Activated CD8-positive, alpha-beta memory T cell treated with anti-CD3 and anti-CD28 coated beads, Interleukin-2, amount 10 ng/mL, durations not matched to agents 7 days and 5 days (primary cell): ENCODE results near the gene KCNE4. TPM values are rescaled to one million over a fixed set of nuclear protein-coding genes. Genes with fewer than 3 reads are reported as not detected.
"Not testable (repeated sequence)": the region's sequence is repeated elsewhere in the genome, so short reads cannot be mapped to it uniquely, and the experiment has no call there.

Experiments used
- ATAC-seq: fragments of 150-1000 bp; cut with Tn5 transposase; one replicate; pipeline ENCODE4 v1.10.0; 2021; ENCODE audit warnings: moderate library complexity
- CTCF ChIA-PET: fragments of 350-600 bp; sonication (Branson Sonifier 250); formaldehyde crosslinking; loops from one replicate; lab custom pipeline; 2021; ENCODE audit warnings: antibody characterized with exemption; lab: Charles Lee
- DNase-seq: peaks from one replicate; pipeline ENCODE4 v3.0.0-alpha.2; 2020
- H3K27ac Mint-ChIP-seq: one replicate; pipeline ENCODE4 v1.8.0; 2021; ENCODE audit warnings: mild to moderate bottlenecking, mixed read lengths
- H3K27me3 Mint-ChIP-seq: one replicate; pipeline ENCODE4 v1.8.0; 2021; ENCODE audit warnings: mixed read lengths
- H3K36me3 Mint-ChIP-seq: one replicate; pipeline ENCODE4 v1.8.0; 2021; ENCODE audit warnings: mild to moderate bottlenecking, mixed read lengths
- H3K4me1 Mint-ChIP-seq: one replicate; pipeline ENCODE4 v1.8.0; 2021; ENCODE audit warnings: mixed read lengths
- H3K4me3 Mint-ChIP-seq: one replicate; pipeline ENCODE4 v1.8.0; 2021; ENCODE audit warnings: mild to moderate bottlenecking, moderate library complexity, mixed read lengths
- H3K9me3 Mint-ChIP-seq: one replicate; pipeline ENCODE4 v1.8.0; 2022; ENCODE audit warnings: low read depth, mixed read lengths
- total RNA-seq, 2 experiments: library from RNA; stranded (reverse); gene quantifications; one replicate each; pipeline ENCODE4 v1.2.3, GENCODE V29; 2021

The KCNE4 gene
- total RNA-seq, 2 experiments from 2014 or later: not detected

DNA sequence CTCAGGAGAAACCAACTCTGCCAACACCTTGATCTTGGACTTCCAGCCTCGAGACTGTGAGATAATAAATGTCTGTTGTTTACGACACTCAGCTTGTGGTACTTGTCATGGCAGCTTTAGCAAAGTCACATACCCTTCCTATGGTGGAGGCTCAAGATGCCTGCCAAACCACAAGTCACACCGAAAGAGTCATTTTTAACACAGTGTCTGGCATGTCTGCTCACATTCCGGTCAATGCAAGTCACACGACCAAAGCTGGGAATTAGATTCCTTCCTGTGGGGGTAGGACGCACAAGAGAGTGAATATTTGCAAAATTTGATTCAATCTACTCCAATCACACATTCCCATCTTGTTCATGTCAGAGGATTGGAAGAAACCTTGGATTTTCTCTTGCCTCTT is 24.6 kb downstream of the KCNE4 start:
- ATAC-seq (no peak), DNase-seq (no peak)
- Mint-ChIP-seq H3K27ac (no peak overlapping the region), H3K4me3 (no peak overlapping the region), H3K9me3 (no peaks in the 10 kb centered on the region), H3K36me3 (no peaks in the 10 kb centered on the region), H3K4me1 (peaks cover 3% of the 10 kb centered on the region), H3K27me3 (no peaks in the 10 kb centered on the region)
- CTCF ChIA-PET: no interaction called here

GRCh38 chr2:223078482-223078881 is 26.5 kb downstream of the KCNE4 start:
- Mint-ChIP-seq H3K27me3 (no peaks in the 10 kb centered on the region), H3K27ac (no peak overlapping the region), H3K4me3 (no peak overlapping the region), H3K9me3 (no peaks in the 10 kb centered on the region), H3K4me1 (peaks cover 3% of the 10 kb centered on the region), H3K36me3 (no peaks in the 10 kb centered on the region)
- CTCF ChIA-PET: no interaction called here
- no peak for ATAC-seq
- DNase-seq: no peak

DNA sequence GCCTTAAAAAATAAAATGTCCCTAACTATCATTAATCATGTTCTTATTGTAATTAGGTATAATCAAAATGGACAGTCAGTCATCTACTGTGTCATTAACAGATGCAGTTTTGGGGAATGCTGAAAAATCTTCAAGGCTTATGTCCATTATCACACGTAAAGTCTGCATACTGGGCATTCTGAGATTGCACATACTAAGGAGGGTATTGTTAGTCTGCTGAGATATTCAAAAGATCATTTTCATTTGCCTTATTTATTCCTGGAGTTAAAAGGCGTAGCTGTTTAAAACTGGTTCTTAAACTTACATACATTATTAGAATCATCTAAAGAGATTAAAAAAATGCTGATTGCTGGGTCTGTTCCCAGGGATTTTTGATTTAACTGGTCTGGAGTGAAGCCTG is 27.4 kb downstream of the KCNE4 start:
- H3K4me3 Mint-ChIP-seq: no peak overlapping the region
- no peak overlapping the region for H3K27ac Mint-ChIP-seq
- H3K9me3 Mint-ChIP-seq: no peaks in the 10 kb centered on the region
- H3K36me3 Mint-ChIP-seq: no peaks in the 10 kb centered on the region
- peaks cover 3% of the 10 kb centered on the region for H3K4me1 Mint-ChIP-seq
- H3K27me3 Mint-ChIP-seq: no peaks in the 10 kb centered on the region
- CTCF ChIA-PET: no interaction called here
- ATAC-seq (no peak), DNase-seq (no peak)

DNA sequence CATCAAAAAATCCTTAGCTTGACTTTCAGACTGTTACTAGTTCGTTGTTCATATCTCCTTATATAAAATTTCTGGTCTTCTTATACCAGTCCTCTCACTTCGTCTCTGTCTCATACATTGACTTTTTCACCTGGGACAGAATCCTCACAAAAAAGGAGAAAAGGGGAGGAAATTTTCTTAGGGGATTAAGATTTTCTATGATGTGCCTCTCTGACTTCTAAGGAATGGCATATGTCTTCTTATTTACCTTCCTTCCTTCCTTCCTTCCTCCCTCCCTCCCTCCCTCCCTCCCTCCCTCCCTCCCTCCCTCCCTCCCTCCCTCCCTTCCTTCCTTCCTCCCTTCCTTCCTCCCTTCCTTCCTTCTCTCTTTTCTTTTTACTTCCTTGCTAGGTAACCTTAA is 27.9 kb downstream of the KCNE4 start:
- CTCF ChIA-PET: no interaction called here
- Mint-ChIP-seq H3K36me3 (no peaks in the 10 kb centered on the region), H3K4me1 (peaks cover 3% of the 10 kb centered on the region), H3K27ac (no peak overlapping the region), H3K27me3 (no peaks in the 10 kb centered on the region), H3K4me3 (no peak overlapping the region), H3K9me3 (no peaks in the 10 kb centered on the region)
- ATAC-seq (no peak), DNase-seq (no peak)

GRCh38 chr2:223080790-223081360 is 28.9 kb downstream of the KCNE4 start:
- H3K27ac Mint-ChIP-seq, ATAC-seq, H3K4me1 Mint-ChIP-seq, H3K27me3 Mint-ChIP-seq, H3K4me3 Mint-ChIP-seq, H3K36me3 Mint-ChIP-seq, CTCF ChIA-PET, H3K9me3 Mint-ChIP-seq, DNase-seq: not testable (repeated sequence)

- CTCF ChIA-PET: no interaction called here
- Mint-ChIP-seq H3K27me3 (no peaks in the 10 kb centered on the region), H3K27ac (no peak overlapping the region), H3K4me3 (no peak overlapping the region), H3K36me3 (no peaks in the 10 kb centered on the region), H3K4me1 (no peaks in the 10 kb centered on the region), H3K9me3 (no peaks in the 10 kb centered on the region)
- DNase-seq (no peak), ATAC-seq (no peak)
These were observed 29.8 kb downstream of the KCNE4 start for GRCh38 chr2:223081789-223082188.

DNA sequence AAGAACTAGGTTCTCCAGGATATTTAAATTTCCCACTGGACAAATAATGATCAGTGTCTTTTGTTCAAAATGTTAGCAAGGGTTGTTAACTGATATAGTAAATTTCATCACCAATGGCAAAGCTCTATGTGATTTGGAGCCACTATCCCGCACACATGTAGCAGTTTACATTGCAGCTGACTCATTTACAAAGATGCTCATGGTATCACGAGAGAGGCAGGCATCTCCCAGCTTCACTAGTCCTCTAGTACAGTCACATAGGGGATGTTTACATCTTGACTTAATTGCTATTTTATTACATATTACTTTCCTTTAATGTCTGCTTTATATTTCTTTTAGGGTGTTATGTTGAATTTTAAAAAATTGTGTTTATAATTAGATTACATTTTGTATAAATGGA is 30.7 kb downstream of the KCNE4 start:
- no peaks in the 10 kb centered on the region for H3K4me1 Mint-ChIP-seq
- no peak overlapping the region for H3K27ac Mint-ChIP-seq
- no peaks in the 10 kb centered on the region for H3K27me3 Mint-ChIP-seq
- CTCF ChIA-PET: no interaction called here
- no peak for DNase-seq
- H3K9me3 Mint-ChIP-seq: no peaks in the 10 kb centered on the region
- ATAC-seq: no peak
- no peak overlapping the region for H3K4me3 Mint-ChIP-seq
- H3K36me3 Mint-ChIP-seq: no peaks in the 10 kb centered on the region

DNA sequence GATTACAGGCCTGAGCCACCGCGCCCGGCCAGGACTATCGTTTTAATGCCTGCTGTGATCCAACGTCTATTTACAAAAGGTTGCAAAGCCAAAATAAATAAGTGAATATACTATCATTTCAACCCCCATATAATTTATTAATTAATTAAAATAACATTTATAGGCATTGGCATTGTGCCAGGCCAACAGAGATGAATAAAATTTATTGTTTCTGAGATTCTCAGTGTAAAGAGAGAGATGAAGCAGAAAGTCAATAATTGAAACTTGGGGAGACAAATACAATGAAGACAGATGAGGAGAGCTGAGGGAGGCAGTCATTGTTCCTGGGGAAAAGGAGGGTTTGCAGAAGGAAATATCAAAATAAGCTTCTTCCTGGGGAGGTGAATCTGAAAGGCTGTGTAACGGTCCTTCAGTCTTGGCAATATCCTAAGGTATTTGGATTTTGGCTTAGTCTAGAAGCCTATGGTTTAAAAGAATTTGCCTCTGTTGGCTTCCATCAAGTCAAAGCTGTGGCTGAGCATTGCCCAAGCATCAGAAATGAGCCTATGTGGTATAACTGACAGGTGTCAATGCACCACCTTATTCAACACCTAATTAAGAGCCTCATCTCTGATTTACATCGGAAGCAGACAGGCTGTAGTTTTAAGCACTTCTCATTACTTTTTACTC is 31.5 kb downstream of the KCNE4 start:
- H3K4me1 Mint-ChIP-seq: no peaks in the 10 kb centered on the region
- no peak overlapping the region for H3K27ac Mint-ChIP-seq
- H3K4me3 Mint-ChIP-seq: no peak overlapping the region
- H3K36me3 Mint-ChIP-seq: no peaks in the 10 kb centered on the region
- H3K9me3 Mint-ChIP-seq: no peaks in the 10 kb centered on the region
- CTCF ChIA-PET: no interaction called here
- no peaks in the 10 kb centered on the region for H3K27me3 Mint-ChIP-seq
- DNase-seq: no peak
- ATAC-seq: no peak

DNA sequence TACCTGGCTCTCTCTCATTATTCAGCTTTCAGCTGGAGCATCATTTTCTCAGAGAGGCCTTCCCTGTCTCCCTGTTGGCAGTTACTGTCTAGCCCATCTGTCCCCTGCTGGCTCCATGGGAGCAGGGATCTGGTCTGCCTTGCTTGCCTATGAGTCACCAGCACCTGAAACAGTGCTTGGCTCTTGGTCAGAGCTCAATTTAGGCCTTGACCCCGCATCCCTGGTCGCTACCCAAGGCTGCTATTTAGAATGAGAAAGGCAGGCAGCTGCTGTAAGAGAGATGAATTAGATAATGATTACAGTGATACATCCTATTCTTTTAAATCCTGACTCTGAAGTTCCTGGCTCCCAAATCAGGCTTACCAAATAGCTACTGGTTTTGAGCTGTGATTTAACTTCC is 32.9 kb downstream of the KCNE4 start:
- no peak overlapping the region for H3K27ac Mint-ChIP-seq
- H3K4me1 Mint-ChIP-seq: no peaks in the 10 kb centered on the region
- DNase-seq (no peak), ATAC-seq (no peak)
- CTCF ChIA-PET: no interaction called here
- no peaks in the 10 kb centered on the region for H3K9me3 Mint-ChIP-seq
- no peak overlapping the region for H3K4me3 Mint-ChIP-seq
- no peaks in the 10 kb centered on the region for H3K36me3 Mint-ChIP-seq
- H3K27me3 Mint-ChIP-seq: no peaks in the 10 kb centered on the region

GRCh38 chr2:223086370-223086981 is 34.5 kb downstream of the KCNE4 start:
- Mint-ChIP-seq H3K36me3 (no peaks in the 10 kb centered on the region), H3K27ac (no peak overlapping the region), H3K4me3 (no peak overlapping the region), H3K9me3 (no peaks in the 10 kb centered on the region), H3K27me3 (no peaks in the 10 kb centered on the region), H3K4me1 (no peaks in the 10 kb centered on the region)
- CTCF ChIA-PET: no interaction called here
- ATAC-seq (no peak), DNase-seq (no peak)

- Mint-ChIP-seq H3K27me3 (no peaks in the 10 kb centered on the region), H3K9me3 (no peaks in the 10 kb centered on the region), H3K27ac (no peak overlapping the region), H3K4me3 (no peak overlapping the region), H3K4me1 (no peaks in the 10 kb centered on the region), H3K36me3 (no peaks in the 10 kb centered on the region)
- no peak for DNase-seq
- no peak for ATAC-seq
- CTCF ChIA-PET: no interaction called here
These were observed 35.5 kb downstream of the KCNE4 start for GRCh38 chr2:223087466-223087865.

DNA sequence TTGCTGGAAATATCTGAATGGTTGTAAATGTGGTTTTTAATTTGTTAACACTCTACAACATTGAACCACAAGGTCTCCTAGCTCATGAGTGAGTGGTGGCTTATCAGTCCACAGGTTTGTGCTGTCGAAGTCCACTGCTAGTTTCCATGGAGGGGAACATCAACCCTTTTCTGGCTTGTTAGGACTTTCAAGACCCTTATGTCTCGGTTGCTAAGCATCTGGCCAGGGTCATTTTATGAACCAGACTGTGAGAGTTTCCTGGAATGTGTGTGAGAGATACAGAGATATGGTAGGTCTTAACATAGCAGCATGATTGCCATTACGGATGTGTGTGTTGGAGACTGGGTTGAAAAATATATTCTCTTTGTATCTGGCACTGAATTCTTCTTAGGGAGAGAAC is 36.9 kb downstream of the KCNE4 start:
- Mint-ChIP-seq H3K9me3 (no peaks in the 10 kb centered on the region), H3K27me3 (no peaks in the 10 kb centered on the region), H3K4me3 (no peak overlapping the region), H3K27ac (no peak overlapping the region), H3K4me1 (no peaks in the 10 kb centered on the region), H3K36me3 (no peaks in the 10 kb centered on the region)
- CTCF ChIA-PET: no interaction called here
- no peak for ATAC-seq
- no peak for DNase-seq

GRCh38 chr2:223090039-223090438 is 38.0 kb downstream of the KCNE4 start:
- no peak for DNase-seq
- Mint-ChIP-seq H3K27ac (no peak overlapping the region), H3K9me3 (no peaks in the 10 kb centered on the region), H3K27me3 (no peaks in the 10 kb centered on the region), H3K4me1 (no peaks in the 10 kb centered on the region), H3K4me3 (no peak overlapping the region), H3K36me3 (no peaks in the 10 kb centered on the region)
- no peak for ATAC-seq
- CTCF ChIA-PET: no interaction called here

- CTCF ChIA-PET: no interaction called here
- ATAC-seq: no peak
- H3K4me1 Mint-ChIP-seq: no peaks in the 10 kb centered on the region
- no peaks in the 10 kb centered on the region for H3K36me3 Mint-ChIP-seq
- no peak overlapping the region for H3K4me3 Mint-ChIP-seq
- no peaks in the 10 kb centered on the region for H3K27me3 Mint-ChIP-seq
- no peak overlapping the region for H3K27ac Mint-ChIP-seq
- no peak for DNase-seq
- H3K9me3 Mint-ChIP-seq: no peaks in the 10 kb centered on the region
These were observed 38.7 kb downstream of the KCNE4 start for GRCh38 chr2:223090540-223091235.
